H1 (cell line): ENCODE results near the gene RCC2. TPM values are rescaled to one million over a fixed set of nuclear protein-coding genes. Genes with fewer than 3 reads are reported as not detected.

Experiments
- CTCF ChIA-PET: fragments of 300-600 bp; sonication (Branson Sonifier 250); formaldehyde crosslinking; loops from one replicate; lab custom pipeline; 2021; ENCODE audit not compliant: partially characterized antibody; lab: Charles Lee
- POLR2A ChIA-PET: fragments of 300-600 bp; sonication (Branson Sonifier 250); formaldehyde crosslinking; loops from one replicate; lab custom pipeline; 2021; ENCODE audit warnings: inconsistent platforms; ENCODE audit not compliant: partially characterized antibody; lab: Charles Lee
- DNase-seq, 2 experiments: peaks; one replicate each; pipeline versions ENCODE4 v3.0.0 to v3.0.0-alpha.2; 2010 to 2022; ENCODE audit warnings: low spot score in 2 of 2, low read depth in 1 of 2, mixed read lengths in 1 of 2
- FAIRE-seq: peaks from 2 replicates; lab custom pipeline; 2011; peaks lifted over from hg19 to GRCh38; lab: Jason Lieb, UNC
- H2AFZ ChIP-seq: 2 replicates; pipeline ENCODE4 v1.8.1; 2012; ENCODE audit warnings: low read length, inconsistent platforms
- H2AK5ac ChIP-seq: 2 replicates; pipeline ENCODE4 v1.6.1; 2013; ENCODE audit warnings: low read depth, low read length
- H2BK120ac ChIP-seq: replicated peaks from 2 replicates; pipeline ENCODE3; 2013; ENCODE audit warnings: low read depth, low read length, inconsistent platforms
- H2BK12ac ChIP-seq: 2 replicates; pipeline ENCODE4 v1.6.1; 2013; ENCODE audit warnings: low read depth, low read length
- H2BK15ac ChIP-seq: 2 replicates; pipeline ENCODE4 v1.6.1; 2013; ENCODE audit warnings: low read length
- H2BK20ac ChIP-seq: 2 replicates; pipeline ENCODE4 v1.6.1; 2013; ENCODE audit warnings: low read length
- H2BK5ac ChIP-seq: 2 replicates; pipeline ENCODE4 v1.6.1; 2013; ENCODE audit warnings: low read depth, low read length
- H3K14ac ChIP-seq: 2 replicates; pipeline ENCODE4 v1.6.1; 2013; ENCODE audit warnings: inconsistent platforms; ENCODE audit not compliant: insufficient read length
- H3K18ac ChIP-seq: 2 replicates; pipeline ENCODE4 v1.6.1; 2013; ENCODE audit warnings: low read length; ENCODE audit errors: extremely low read depth
- H3K23ac ChIP-seq: 2 replicates; pipeline ENCODE4 v1.6.1; 2013; ENCODE audit warnings: inconsistent platforms; ENCODE audit not compliant: insufficient read length
- H3K23me2 ChIP-seq: 2 replicates; pipeline ENCODE4 v1.6.1; 2013; ENCODE audit warnings: low read depth, low read length
- H3K27ac ChIP-seq: 2 replicates; pipeline ENCODE4 v1.6.1; 2011; ENCODE audit warnings: low read depth, low read length, inconsistent platforms
- H3K27me3 ChIP-seq, 4 experiments: replicated peaks in 1 of 4; 1 replicate in 1 of 4; 2 replicates in 3 of 4; pipeline versions ENCODE4 v1.6.1 to v1.8.1; 2011 to 2013; ENCODE audit warnings: low read length in 3 of 4, mild to moderate bottlenecking in 3 of 4, inconsistent platforms in 2 of 4, mixed read lengths in 2 of 4, moderate library complexity in 1 of 4; ENCODE audit not compliant: control insufficient read depth in 3 of 4, insufficient read depth in 3 of 4; ENCODE audit errors: extremely low read depth in 1 of 4
- H3K36me3 ChIP-seq, 4 experiments: 2 replicates each; pipeline versions ENCODE4 v1.6.1 to v1.8.1; 2011 to 2013; ENCODE audit warnings: mild to moderate bottlenecking in 4 of 4, low read length in 3 of 4, moderate library complexity in 2 of 4, control low read depth in 1 of 4, inconsistent platforms in 1 of 4; ENCODE audit not compliant: insufficient read depth in 4 of 4, control insufficient read depth in 2 of 4
- H3K4ac ChIP-seq: replicated peaks from 2 replicates; pipeline ENCODE3; 2013; ENCODE audit warnings: low read length, low read depth, mixed read lengths, inconsistent platforms; ENCODE audit not compliant: insufficient read length
- H3K4me1 ChIP-seq, 4 experiments: replicated peaks in 1 of 4; 1 replicate in 1 of 4; 2 replicates in 3 of 4; pipeline versions ENCODE4 v1.6.1 to v1.8.1; 2011 to 2013; ENCODE audit warnings: low read length in 3 of 4, inconsistent platforms in 2 of 4, mixed read lengths in 1 of 4; ENCODE audit not compliant: insufficient read depth in 4 of 4, control insufficient read depth in 3 of 4
- H3K4me2 ChIP-seq, 2 experiments: 2 replicates each; pipeline versions ENCODE4 v1.6.1 to v1.8.1; 2011 to 2013; ENCODE audit warnings: low read depth in 2 of 2, low read length in 2 of 2, control low read depth in 1 of 2, inconsistent platforms in 1 of 2, mild to moderate bottlenecking in 1 of 2; ENCODE audit not compliant: insufficient read depth in 1 of 2
- H3K4me3 ChIP-seq, 4 experiments: fragments of 200-600, 300-600 bp in 1 of 4; sonication (generic), shearing (Covaris generic), sonication (Bioruptor Twin) in 1 of 4; 2 replicates each; pipeline versions ENCODE4 v1.5.1 to v1.8.1; 2011 to 2016; ENCODE audit warnings: low read length in 4 of 4, low read depth in 3 of 4, control low read depth in 2 of 4, inconsistent platforms in 2 of 4, mild to moderate bottlenecking in 2 of 4, mixed read lengths in 1 of 4, moderate library complexity in 1 of 4; ENCODE audit not compliant: insufficient read depth in 2 of 4; ENCODE audit errors: extremely low read depth in 1 of 4
- H3K56ac ChIP-seq: replicated peaks from 2 replicates; pipeline ENCODE3; 2013; ENCODE audit warnings: low read depth, mild to moderate bottlenecking, mixed read lengths, low read length, inconsistent platforms; ENCODE audit not compliant: insufficient read length
- H3K79me1 ChIP-seq: 2 replicates; pipeline ENCODE4 v1.6.1; 2013; ENCODE audit warnings: low read depth, low read length, control low read depth
- H3K79me2 ChIP-seq, 2 experiments: 2 replicates each; pipeline versions ENCODE4 v1.6.1 to v1.8.1; 2012 to 2013; ENCODE audit warnings: low read length in 2 of 2, mild to moderate bottlenecking in 2 of 2, inconsistent platforms in 1 of 2; ENCODE audit not compliant: insufficient read depth in 2 of 2, control insufficient read depth in 1 of 2
- H3K9ac ChIP-seq, 4 experiments: replicated peaks in 1 of 4; 1 replicate in 1 of 4; 2 replicates in 3 of 4; pipeline versions ENCODE4 v1.6.1 to v1.8.1; 2011 to 2013; ENCODE audit warnings: low read depth in 3 of 4, low read length in 3 of 4, control low read depth in 2 of 4, mild to moderate bottlenecking in 2 of 4, moderate library complexity in 2 of 4, inconsistent platforms in 1 of 4; ENCODE audit errors: extremely low read depth in 1 of 4
- H3K9me3 ChIP-seq, 2 experiments: 2 replicates each; pipeline versions ENCODE4 v1.6.1 to v1.8.1; 2012 to 2013; ENCODE audit warnings: mild to moderate bottlenecking in 2 of 2, moderate library complexity in 2 of 2, control low read depth in 1 of 2, inconsistent platforms in 1 of 2, low read depth in 1 of 2, low read length in 1 of 2, mixed read lengths in 1 of 2; ENCODE audit not compliant: insufficient read depth in 2 of 2
- H4K20me1 ChIP-seq, 2 experiments: replicated peaks in 1 of 2; 2 replicates each; pipeline versions ENCODE3 to v1.8.1; 2011 to 2013; ENCODE audit warnings: inconsistent platforms in 2 of 2, low read length in 2 of 2, mild to moderate bottlenecking in 1 of 2; ENCODE audit not compliant: insufficient read depth in 2 of 2, control insufficient read depth in 1 of 2
- H4K5ac ChIP-seq: 2 replicates; pipeline ENCODE4 v1.6.1; 2013; ENCODE audit warnings: low read length, low read depth, mixed read lengths, inconsistent platforms; ENCODE audit not compliant: insufficient read length
- H4K8ac ChIP-seq: 2 replicates; pipeline ENCODE4 v1.8.0; 2013; ENCODE audit warnings: mild to moderate bottlenecking, moderate library complexity, low read length, inconsistent platforms; ENCODE audit not compliant: insufficient read depth; ENCODE audit errors: extremely low read depth
- H4K91ac ChIP-seq: replicated peaks from 2 replicates; pipeline ENCODE3; 2013; ENCODE audit warnings: low read length, mixed read lengths, inconsistent platforms; ENCODE audit not compliant: insufficient read length
- KDM5A ChIP-seq: fragments of 200-600 bp; IDR thresholded peaks from 2 replicates; pipeline ENCODE4 v1.7.1; 2012; ENCODE audit warnings: mild to moderate bottlenecking, low read length, inconsistent platforms, mixed read lengths
- RBBP5 ChIP-seq: IDR thresholded peaks from 2 replicates; pipeline ENCODE4 v1.7.1; 2012; ENCODE audit warnings: low read depth, mild to moderate bottlenecking, inconsistent platforms, low read length, moderate library complexity, borderline replicate concordance
- RNF2 ChIP-seq: fragments of 200-900, 300-1000 bp; sonication (generic); IDR thresholded peaks from 2 replicates; pipeline ENCODE4 v1.7.1; 2016; ENCODE audit warnings: borderline replicate concordance, low read depth, mild to moderate bottlenecking, antibody characterized with exemption, low read length; ENCODE audit not compliant: poor library complexity, severe bottlenecking; ENCODE audit errors: missing control alignments
- WGBS, 2 experiments: shearing (Covaris generic) in 1 of 2; methylation state at CpG; one replicate each; pipeline versions ENCODE4 v1.1.6 to v1.1.7; 2013 to 2015; ENCODE audit warnings: low lambda C conversion rate in 2 of 2, mixed read lengths in 2 of 2, inconsistent platforms in 1 of 2, low coverage in 1 of 2, missing lambda C conversion rate in 1 of 2; ENCODE audit not compliant: insufficient replicate concordance in 2 of 2, insufficient coverage in 1 of 2, insufficient read length in 1 of 2; ENCODE audit errors: extremely low coverage in 1 of 2, missing lambda C conversion rate in 1 of 2; 5-methylcytosine and 5-hydroxymethylcytosine counted together
- polyA plus RNA-seq, 7 experiments: library from polyadenylated mRNA; depleted of rRNA in 3 of 7; stranded (reverse) in 5 of 7; unstranded in 2 of 7; fragments of >200 nt in 5 of 7; fragments of 200-250 nt in 2 of 7; gene quantifications; 1 replicate in 5 of 7; 2 replicates in 1 of 7; 4 replicates in 1 of 7; pipeline versions ENCODE4 v1.2.1 to v1.2.3, GENCODE V29; 2011 to 2013; ENCODE audit warnings: missing spikeins in 2 of 7, mixed read lengths in 2 of 7
- total RNA-seq: library from RNA; stranded (reverse); fragmentation: NEBNext Ultra II Directional; extraction: Animal tissue kit (Norgen Biotek cat#: 25700); gene quantifications from 2 replicates; pipeline ENCODE4 v1.2.1, GENCODE V29; 2021

Gene RCC2
- total and polyA plus RNA-seq, 2 of the 8 experiments (the other 6 are each of a cell fraction or from before 2014, with no cell fraction given): 229 to 455 TPM

DNA sequence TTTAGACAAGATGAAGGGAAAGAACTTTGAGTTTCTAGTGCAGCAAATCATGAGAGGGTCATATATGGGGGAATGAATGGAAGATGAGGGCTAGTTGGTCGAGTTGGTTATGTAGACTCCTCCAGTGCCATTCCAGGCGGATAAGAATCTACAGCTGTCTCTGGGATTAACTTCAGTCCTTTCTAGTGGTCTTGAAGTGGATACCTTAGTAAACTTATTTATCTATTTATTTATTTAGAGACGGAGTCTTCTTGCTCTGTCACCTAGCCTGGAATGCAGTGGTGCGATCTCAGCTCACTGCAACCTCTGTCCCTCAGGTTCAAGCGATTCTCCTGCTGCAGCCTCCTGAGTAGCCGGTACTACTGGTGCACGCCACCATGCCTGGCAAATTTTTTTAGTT lies 41.4 kb upstream of the RCC2 start:
- H3K9ac ChIP-seq: no peak overlapping the region
- H3K23ac ChIP-seq: no peak overlapping the region
- no peak for FAIRE-seq
- no peak overlapping the region for H3K4ac ChIP-seq
- H2AFZ ChIP-seq: no peak overlapping the region
- no peaks in the 10 kb centered on the region for H3K79me1 ChIP-seq
- H2BK15ac ChIP-seq: no peak overlapping the region
- H2BK120ac ChIP-seq: no peak overlapping the region
- peaks cover 3% of the 10 kb centered on the region; the same call in 1 of the 2 replicates for H3K23me2 ChIP-seq
- H3K27me3 ChIP-seq: no peaks in the 10 kb centered on the region
- no peak overlapping the region for H4K5ac ChIP-seq
- no peaks in the 10 kb centered on the region for H3K36me3 ChIP-seq
- ChIA-PET CTCF (interaction anchor here (1.0 to 7.7 kb wide), 6 partner anchors 8 to 264 kb away, joined by 3 to 52 read pairs (median 7); no protein-coding TSS in a partner anchor), POLR2A (interaction anchor here (0.8 to 9.9 kb wide), 5 partner anchors 11 to 81 kb away, joined by 3 to 62 read pairs (median 5); partner anchors contain the start of gene RCC2)
- H3K4me2 ChIP-seq: no peak overlapping the region
- no peak for DNase-seq
- TF ChIP-seq KDM5A (no peak), RBBP5 (no peak), RNF2 (no peak)
- H2BK12ac ChIP-seq: no peak overlapping the region
- no peak overlapping the region for H3K14ac ChIP-seq
- no peak overlapping the region for H3K56ac ChIP-seq
- no peak overlapping the region for H3K27ac ChIP-seq
- no peaks in the 10 kb centered on the region for H3K79me2 ChIP-seq
- WGBS, 2 experiments: 85% methylated on average over 7 of the region's 7 CpGs; no CpG with 5 or more reads in 1 of the 2 experiments
- no peak overlapping the region for H3K18ac ChIP-seq
- H4K20me1 ChIP-seq: no peaks in the 10 kb centered on the region
- H4K8ac ChIP-seq: no peak overlapping the region
- no peak overlapping the region for H2BK5ac ChIP-seq
- H2BK20ac ChIP-seq: no peak overlapping the region
- peaks cover 0 to 4% (median under 1%) of the 10 kb centered on the region in 4 experiments; a peak in 3 of 7 replicates for H3K4me1 ChIP-seq
- no peak overlapping the region for H3K4me3 ChIP-seq
- H4K91ac ChIP-seq: no peak overlapping the region
- H2AK5ac ChIP-seq: no peak overlapping the region
- H3K9me3 ChIP-seq: no peaks in the 10 kb centered on the region
